D721Med (cell line): ENCODE data around the gene SPOCD1.

Experiments used
- DNase-seq: peaks from one replicate; pipeline ENCODE4 v3.0.0; 2011; ENCODE audit warnings: low spot score; ENCODE audit not compliant: insufficient read length
- FAIRE-seq: peaks from 2 replicates; lab custom pipeline; 2011; peaks lifted over from hg19 to GRCh38; lab: Jason Lieb, UNC
- CTCF ChIP-seq: IDR thresholded peaks from 2 replicates; pipeline ENCODE4 v1.5.1; 2012; ENCODE audit warnings: mild to moderate bottlenecking, control low read depth; ENCODE audit not compliant: insufficient read depth; ENCODE audit errors: missing control alignments

SPOCD1 gene

GRCh38 chr1:31755850-31756492 is 59.9 kb downstream of the SPOCD1 start:
- DNase-seq: no peak
- no peak for FAIRE-seq
- TF ChIP-seq CTCF: no peak

- TF ChIP-seq CTCF: no peak
- DNase-seq (no peak), FAIRE-seq (no peak)
Observed at GRCh38 chr1:31755197-31755611, 60.6 kb downstream of the SPOCD1 start.

DNA sequence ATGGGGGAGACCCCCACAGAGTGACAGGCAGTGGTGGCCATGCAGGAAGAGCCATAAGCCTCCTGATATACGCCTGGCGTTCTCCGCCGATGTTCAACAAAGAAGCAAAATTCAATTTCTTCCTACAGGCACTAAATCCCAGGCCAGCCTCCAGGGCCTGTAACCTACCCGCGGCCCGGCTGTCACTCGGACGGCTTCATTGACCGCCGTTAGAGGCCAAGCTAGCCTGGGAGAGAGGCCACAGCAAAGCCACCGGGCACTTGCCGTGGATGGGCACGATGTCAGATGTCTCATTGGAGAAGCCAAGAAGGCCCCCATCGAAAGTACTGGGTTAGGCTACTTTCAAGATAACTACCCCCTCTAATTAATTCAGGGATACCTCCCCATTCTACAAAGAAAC is 61.4 kb downstream of the SPOCD1 start:
- DNase-seq (no peak), FAIRE-seq (no peak)
- no peak for TF ChIP-seq CTCF

DNA sequence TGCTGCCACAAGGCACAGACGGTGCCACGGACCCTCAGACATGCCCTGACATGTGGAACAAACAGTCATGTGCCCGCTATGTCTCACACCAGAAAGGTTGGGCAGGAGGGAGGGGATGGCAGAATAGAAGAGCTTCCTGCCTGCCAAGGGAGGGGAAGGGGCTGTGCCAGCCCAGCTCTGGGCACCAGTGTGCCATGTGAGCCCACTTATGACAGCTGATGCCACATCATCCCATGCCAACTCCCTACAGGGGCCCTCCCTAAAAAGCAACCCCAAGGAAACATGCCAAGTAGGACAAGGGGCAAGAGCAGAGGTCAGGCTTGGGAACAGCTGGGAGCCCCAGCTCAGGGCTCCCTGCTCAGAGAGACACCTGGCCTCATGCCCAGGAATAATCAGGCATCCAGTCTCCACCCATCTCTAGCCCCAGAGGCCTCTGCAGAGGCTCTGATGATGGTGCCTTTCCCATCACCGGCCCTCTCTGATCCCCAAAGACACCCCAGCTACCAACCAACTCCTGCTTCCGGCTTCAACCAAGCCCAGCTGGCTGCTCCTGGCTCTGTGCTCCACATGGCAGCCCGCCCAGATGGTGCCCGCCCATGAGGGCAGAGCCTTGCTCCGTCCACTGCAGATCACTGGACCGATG is 62.0 kb downstream of the SPOCD1 start:
- DNase-seq: no peak
- no peak for TF ChIP-seq CTCF
- no peak for FAIRE-seq

GRCh38 chr1:31752952-31753475 is 62.8 kb downstream of the SPOCD1 start:
- TF ChIP-seq CTCF: no peak
- FAIRE-seq (no peak), DNase-seq (no peak)

GRCh38 chr1:31752258-31752657 is 63.6 kb downstream of the SPOCD1 start:
- DNase-seq: no peak
- TF ChIP-seq CTCF: no peak
- FAIRE-seq: no peak

GRCh38 chr1:31751822-31752241 is 64.0 kb downstream of the SPOCD1 start:
- DNase-seq: no peak
- no peak for TF ChIP-seq CTCF
- no peak for FAIRE-seq
